Measurements from ENCODE around the gene ARNT2. TPM values are rescaled to one million over a fixed set of nuclear protein-coding genes. Genes with fewer than 3 reads are reported as not detected.

ARNT2 gene
- total RNA-seq, 2 experiments from 2014 or later = 0.34 TPM; not detected in 1

- ATAC-seq (no peak), DNase-seq (no peak)
- Mint-ChIP-seq H3K27me3 (peaks cover 5% of the 10 kb centered on the region), H3K9me3 (no peaks in the 10 kb centered on the region), H3K4me1 (ENCODE audit: low read depth) (no peaks in the 10 kb centered on the region), H3K27ac (no peak overlapping the region), H3K36me3 (ENCODE audit: low read depth) (no peaks in the 10 kb centered on the region), H3K4me3 (no peak overlapping the region)
- ChIA-PET POLR2A (interaction anchor here (0.8 kb wide), 1 partner anchor 170 kb away, joined by 4 read pairs; no protein-coding TSS in a partner anchor), CTCF (no interaction called here)
- TF ChIP-seq CTCF (IDR thresholded peaks at IDR 0.05) = no peak
- intact Hi-C loops (cut with micrococcal nuclease) = no loop called here
Observed at GRCh38 chr15:80607287-80607980, 203.3 kb downstream of the ARNT2 start.

- ATAC-seq = no peak
- H3K27me3 Mint-ChIP-seq = peaks cover 3% of the 10 kb centered on the region
- H3K36me3 Mint-ChIP-seq (ENCODE audit: low read depth) = no peaks in the 10 kb centered on the region
- ChIA-PET POLR2A (no interaction called here), CTCF (no interaction called here)
- H3K4me1 Mint-ChIP-seq (ENCODE audit: low read depth) = no peaks in the 10 kb centered on the region
- no peak for TF ChIP-seq CTCF (IDR thresholded peaks at IDR 0.05)
- DNase-seq = no peak
- no peak overlapping the region for H3K27ac Mint-ChIP-seq
- intact Hi-C loops (cut with micrococcal nuclease) = no loop called here
- no peak overlapping the region for H3K4me3 Mint-ChIP-seq
- H3K9me3 Mint-ChIP-seq = no peaks in the 10 kb centered on the region
Observed at GRCh38 chr15:80608688-80609087, 204.5 kb downstream of the ARNT2 start.

- ATAC-seq = no peak
- Mint-ChIP-seq H3K27me3 (peaks cover 3% of the 10 kb centered on the region), H3K4me1 (ENCODE audit: low read depth) (no peaks in the 10 kb centered on the region), H3K36me3 (ENCODE audit: low read depth) (no peaks in the 10 kb centered on the region), H3K9me3 (no peaks in the 10 kb centered on the region), H3K4me3 (no peak overlapping the region), H3K27ac (no peak overlapping the region)
- intact Hi-C loops (cut with micrococcal nuclease) = no loop called here
- POLR2A ChIA-PET = no interaction called here
- CTCF ChIA-PET = no interaction called here
- no peak for DNase-seq
- TF ChIP-seq CTCF (IDR thresholded peaks at IDR 0.05) = no peak
Observed at GRCh38 chr15:80609091-80609490, 204.9 kb downstream of the ARNT2 start.

- CTCF ChIA-PET = interaction anchor here (0.8 kb wide), 1 partner anchor 170 kb away, joined by 3 read pairs; the partner anchor contains the start of gene CEMIP
- POLR2A ChIA-PET = no interaction called here
- DNase-seq (no peak), ATAC-seq (no peak)
- TF ChIP-seq CTCF (IDR thresholded peaks at IDR 0.05) = no peak
- Mint-ChIP-seq H3K4me3 (no peak overlapping the region), H3K27me3 (peaks cover 3% of the 10 kb centered on the region), H3K36me3 (ENCODE audit: low read depth) (no peaks in the 10 kb centered on the region), H3K27ac (no peak overlapping the region), H3K9me3 (no peaks in the 10 kb centered on the region), H3K4me1 (ENCODE audit: low read depth) (no peaks in the 10 kb centered on the region)
- intact Hi-C loops (cut with micrococcal nuclease) = no loop called here
Observed at GRCh38 chr15:80609512-80609946, 205.3 kb downstream of the ARNT2 start.

- H3K36me3 Mint-ChIP-seq (ENCODE audit: low read depth) = no peaks in the 10 kb centered on the region
- CTCF ChIA-PET = no interaction called here
- intact Hi-C loops (cut with micrococcal nuclease) = no loop called here
- TF ChIP-seq CTCF (IDR thresholded peaks at IDR 0.05) = no peak
- H3K27ac Mint-ChIP-seq = no peak overlapping the region
- DNase-seq (no peak), ATAC-seq (no peak)
- no peak overlapping the region for H3K4me3 Mint-ChIP-seq
- H3K4me1 Mint-ChIP-seq (ENCODE audit: low read depth) = no peaks in the 10 kb centered on the region
- peaks cover 3% of the 10 kb centered on the region for H3K27me3 Mint-ChIP-seq
- POLR2A ChIA-PET = no interaction called here
- H3K9me3 Mint-ChIP-seq = no peaks in the 10 kb centered on the region
Observed at GRCh38 chr15:80611543-80612080, 207.4 kb downstream of the ARNT2 start.

Data from activated CD8-positive, alpha-beta T cell treated with anti-CD3 and anti-CD28 coated beads for 36 hours (primary cell).